HepG2 (cell line): ENCODE results near the gene NHERF2. TPM values are rescaled to one million over a fixed set of nuclear protein-coding genes. Genes with fewer than 3 reads are reported as not detected.

ENCODE experiments used
- ADNP ChIP-seq: sonication (generic); formaldehyde crosslinking; IDR thresholded peaks from 2 replicates; pipeline ENCODE4 v1.4.0; 2020; ENCODE audit warnings: missing genetic modification reagents
- AGO2 ChIP-seq: fragments of 200-400 bp; formaldehyde crosslinking; optimal IDR thresholded peaks from 2 replicates; pipeline ENCODE3; 2017; ENCODE audit warnings: mild to moderate bottlenecking, low read depth, low read length, moderate library complexity
- ATF2 ChIP-seq: sonication (generic); formaldehyde crosslinking; IDR thresholded peaks from 2 replicates; pipeline ENCODE4 v1.4.0; 2020; ENCODE audit warnings: missing genetic modification reagents
- CBX1 ChIP-seq: IDR thresholded peaks from one replicate; pipeline ENCODE4 v1.6.1; 2016; ENCODE audit warnings: antibody characterized with exemption, low read depth
- CCAR2 ChIP-seq: fragments of 200-400 bp; formaldehyde crosslinking; optimal IDR thresholded peaks from 2 replicates; pipeline ENCODE3; 2018; ENCODE audit warnings: low read depth, mild to moderate bottlenecking, low read length, moderate library complexity
- DBP ChIP-seq: sonication (generic); formaldehyde crosslinking; IDR thresholded peaks from 2 replicates; pipeline ENCODE4 v1.4.0; 2020; ENCODE audit warnings: missing genetic modification reagents; ENCODE audit errors: not compliant biosample characterization
- IRF2 ChIP-seq: IDR thresholded peaks from 2 replicates; pipeline ENCODE4 v1.6.1; 2018; ENCODE audit warnings: missing genetic modification reagents, missing compliant biosample characterization
- MAFG ChIP-seq: sonication (generic); formaldehyde crosslinking; IDR thresholded peaks from 2 replicates; pipeline ENCODE4 v1.5.1; 2020; ENCODE audit warnings: mild to moderate bottlenecking, missing genetic modification reagents
- MBNL3 ChIP-seq: fragments of 250-450 bp; sonication (Bioruptor Pico); conservative IDR thresholded peaks from 2 replicates; pipeline ENCODE4 v1.8.0; 2022; ENCODE audit warnings: mild to moderate bottlenecking, inconsistent platforms
- NBN ChIP-seq: fragments of 450-650 bp; conservative IDR thresholded peaks from 2 replicates; pipeline ENCODE4 v1.6.1; 2017
- PAWR ChIP-seq: sonication (generic); formaldehyde crosslinking; IDR thresholded peaks from 2 replicates; pipeline ENCODE4 v1.4.0; 2020; ENCODE audit warnings: missing genetic modification reagents, mild to moderate bottlenecking, borderline replicate concordance
- SMAD9 ChIP-seq: sonication (generic); formaldehyde crosslinking; IDR thresholded peaks from 2 replicates; pipeline ENCODE4 v1.5.1; 2020; ENCODE audit warnings: mild to moderate bottlenecking, missing genetic modification reagents
- SP5 ChIP-seq: IDR thresholded peaks from 2 replicates; pipeline ENCODE4 v1.6.1; 2016; ENCODE audit warnings: low read depth, borderline replicate concordance
- TBX3 ChIP-seq: fragments of 450-650 bp; IDR thresholded peaks from 2 replicates; pipeline ENCODE4 v1.6.1; 2017; ENCODE audit warnings: antibody characterized with exemption, mild to moderate bottlenecking, inconsistent platforms, borderline replicate concordance
- ZBTB8A ChIP-seq: sonication (generic); formaldehyde crosslinking; IDR thresholded peaks from 2 replicates; pipeline ENCODE4 v1.4.0; 2020; ENCODE audit warnings: mild to moderate bottlenecking, low read depth, missing genetic modification reagents, borderline replicate concordance
- ZNF235 ChIP-seq: sonication (generic); formaldehyde crosslinking; IDR thresholded peaks from 2 replicates; pipeline ENCODE4 v1.8.1; 2023; ENCODE audit warnings: mild to moderate bottlenecking, missing genetic modification reagents, borderline replicate concordance
- ZNF367 ChIP-seq: sonication (generic); formaldehyde crosslinking; IDR thresholded peaks from 2 replicates; pipeline ENCODE4 v1.4.0; 2020; ENCODE audit warnings: missing genetic modification reagents, borderline replicate concordance
- ZNF441 ChIP-seq: sonication (generic); formaldehyde crosslinking; IDR thresholded peaks from 2 replicates; pipeline ENCODE4 v1.7.0; 2021; ENCODE audit warnings: missing genetic modification reagents, borderline replicate concordance
- ZNF547 ChIP-seq: sonication (generic); formaldehyde crosslinking; IDR thresholded peaks from 2 replicates; pipeline ENCODE4 v1.5.1; 2020; ENCODE audit warnings: mild to moderate bottlenecking, missing genetic modification reagents
- ZNF766 ChIP-seq: sonication (generic); formaldehyde crosslinking; IDR thresholded peaks from 2 replicates; pipeline ENCODE4 v1.5.0; 2020; ENCODE audit warnings: missing genetic modification reagents, borderline replicate concordance
- ZNF773 ChIP-seq: sonication (generic); formaldehyde crosslinking; IDR thresholded peaks from 2 replicates; pipeline ENCODE4 v1.4.0; 2020; ENCODE audit warnings: missing genetic modification reagents, borderline replicate concordance
- ZNF816 ChIP-seq: sonication (generic); formaldehyde crosslinking; IDR thresholded peaks from 2 replicates; pipeline ENCODE4 v1.8.0; 2022; ENCODE audit warnings: missing genetic modification reagents, mild to moderate bottlenecking, borderline replicate concordance
- ZSCAN29 ChIP-seq: sonication (generic); formaldehyde crosslinking; conservative IDR thresholded peaks from 2 replicates; pipeline ENCODE4 v1.4.0; 2020; ENCODE audit warnings: mild to moderate bottlenecking, missing genetic modification reagents
- polyA plus RNA-seq, 8 experiments: library from polyadenylated mRNA; depleted of rRNA in 3 of 8; stranded (reverse) in 7 of 8; unstranded in 1 of 8; fragments of >200 nt; fragmentation: Illumina TruSeq in 4 of 8; extraction: Trizol in 4 of 8; gene quantifications; 2 replicates each; pipeline versions ENCODE4 v1.2.1 to v1.2.3, GENCODE V29; 2011 to 2016; ENCODE audit warnings: low read depth in 4 of 8, missing spikeins in 1 of 8, mixed read lengths in 1 of 8; ENCODE audit not compliant: insufficient read depth in 1 of 8
- total RNA-seq, 5 experiments: library from RNA; depleted of rRNA; stranded (reverse); fragments of >200 nt; fragmentation: Illumina TruSeq; extraction: Trizol; gene quantifications; 2 replicates each; pipeline ENCODE4 v1.2.3, GENCODE V29; 2016; ENCODE audit warnings: low read depth in 1 of 5
- TF ChIP-seq, protein P1 (sequence below): sonication (generic); formaldehyde crosslinking; IDR thresholded peaks from 2 replicates; pipeline ENCODE4 v1.4.0; 2020; ENCODE audit warnings: missing genetic modification reagents
- TF ChIP-seq, protein P2 (sequence below): sonication (generic); formaldehyde crosslinking; IDR thresholded peaks from 2 replicates; pipeline ENCODE4 v1.4.0; 2020; ENCODE audit warnings: missing genetic modification reagents

Gene NHERF2
- total and polyA plus RNA-seq, 2 of the 13 experiments (the other 11 are each of a cell fraction or from before 2014, with no cell fraction given) = 23.7 to 39.3 TPM

DNA sequence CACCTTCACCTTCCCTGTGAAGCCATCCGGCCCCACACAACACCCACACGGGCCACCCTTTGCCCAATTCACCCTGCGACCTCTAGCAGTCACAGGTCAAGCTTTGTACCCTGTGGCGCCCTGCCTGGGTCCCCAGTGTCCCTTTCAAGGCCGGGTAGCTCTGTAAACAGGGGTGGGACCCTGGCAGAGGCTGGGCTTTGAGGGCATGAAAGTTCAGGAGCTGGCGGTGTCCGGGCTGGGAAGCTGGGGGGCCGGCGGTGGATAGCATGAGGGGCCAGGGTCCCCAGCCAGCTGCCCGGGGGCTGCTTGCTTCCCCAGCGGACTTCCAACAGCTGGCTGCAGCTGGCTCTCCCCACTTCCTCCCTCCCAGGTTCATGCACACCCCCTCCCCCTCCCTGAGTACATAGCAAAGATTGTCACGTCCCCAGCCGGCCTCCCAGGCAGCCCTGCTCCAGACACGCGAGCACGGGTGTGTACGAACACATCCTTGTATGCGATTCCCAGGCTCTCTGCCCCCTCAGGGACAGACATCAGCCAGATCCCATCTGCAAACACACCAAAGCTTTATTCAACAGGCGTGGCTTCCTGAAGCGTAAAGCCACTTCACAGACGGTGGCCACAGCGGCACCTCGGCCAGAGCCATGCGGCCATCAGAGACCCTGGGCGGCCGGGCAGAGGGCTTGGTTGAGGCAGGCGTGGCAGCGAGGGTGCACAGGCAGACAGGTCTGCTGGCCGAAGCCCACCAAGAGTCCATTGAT is 12.8 kb downstream of the NHERF2 start (continued):
- TF ChIP-seq DBP = no peak
- peak; percentile 64; the same call in 1 of the 2 replicates for TF ChIP-seq ZNF235 (CRISPR knock-in tag)
- no peak for TF ChIP-seq NBN
- TF ChIP-seq, protein P1, sequence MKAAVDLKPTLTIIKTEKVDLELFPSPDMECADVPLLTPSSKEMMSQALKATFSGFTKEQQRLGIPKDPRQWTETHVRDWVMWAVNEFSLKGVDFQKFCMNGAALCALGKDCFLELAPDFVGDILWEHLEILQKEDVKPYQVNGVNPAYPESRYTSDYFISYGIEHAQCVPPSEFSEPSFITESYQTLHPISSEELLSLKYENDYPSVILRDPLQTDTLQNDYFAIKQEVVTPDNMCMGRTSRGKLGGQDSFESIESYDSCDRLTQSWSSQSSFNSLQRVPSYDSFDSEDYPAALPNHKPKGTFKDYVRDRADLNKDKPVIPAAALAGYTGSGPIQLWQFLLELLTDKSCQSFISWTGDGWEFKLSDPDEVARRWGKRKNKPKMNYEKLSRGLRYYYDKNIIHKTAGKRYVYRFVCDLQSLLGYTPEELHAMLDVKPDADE (CRISPR knock-in tag) = no peak
- TF ChIP-seq ZSCAN29 (CRISPR knock-in tag) = peak; percentile 68; the same call in 1 of the 2 replicates
- peak; percentile 33 for TF ChIP-seq CCAR2
- TF ChIP-seq SMAD9 (CRISPR knock-in tag) = no peak
- TF ChIP-seq ZNF766 = 0 out of 2 replicates have a peak, but pooled peaks have one; percentile 29
- no peak for TF ChIP-seq ATF2 (CRISPR knock-in tag)
- no peak for TF ChIP-seq PAWR (CRISPR knock-in tag)
- 0 out of 2 replicates have a peak, but pooled peaks have one; percentile 52 for TF ChIP-seq IRF2 (CRISPR knock-in tag)
- peak; percentile 25; the same call in 1 of the 2 replicates for TF ChIP-seq TBX3
- TF ChIP-seq ADNP (CRISPR knock-in tag) = no peak
- TF ChIP-seq ZBTB8A (CRISPR knock-in tag) = no peak
- TF ChIP-seq, protein P2, sequence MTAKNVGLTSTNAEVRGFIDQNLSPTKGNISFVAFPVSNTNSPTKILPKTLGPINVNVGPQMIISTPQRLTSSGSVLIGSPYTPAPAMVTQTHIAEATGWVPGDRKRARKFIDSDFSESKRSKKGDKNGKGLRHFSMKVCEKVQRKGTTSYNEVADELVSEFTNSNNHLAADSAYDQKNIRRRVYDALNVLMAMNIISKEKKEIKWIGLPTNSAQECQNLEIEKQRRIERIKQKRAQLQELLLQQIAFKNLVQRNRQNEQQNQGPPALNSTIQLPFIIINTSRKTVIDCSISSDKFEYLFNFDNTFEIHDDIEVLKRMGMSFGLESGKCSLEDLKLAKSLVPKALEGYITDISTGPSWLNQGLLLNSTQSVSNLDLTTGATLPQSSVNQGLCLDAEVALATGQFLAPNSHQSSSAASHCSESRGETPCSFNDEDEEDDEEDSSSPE (CRISPR knock-in tag) = 0 out of 2 replicates have a peak, but pooled peaks have one; percentile 29
- peak; percentile 85 for TF ChIP-seq AGO2
- TF ChIP-seq ZNF773 (CRISPR knock-in tag) = peak; percentile 81; the same call in 1 of the 2 replicates
- peak; percentile 70 for TF ChIP-seq SP5 (CRISPR knock-in tag)
- TF ChIP-seq CBX1 = peak; percentile 48
- TF ChIP-seq MBNL3 (CRISPR knock-in tag) = no peak
- no peak for TF ChIP-seq ZNF367 (CRISPR knock-in tag)
- no peak for TF ChIP-seq ZNF441 (CRISPR knock-in tag)
- peak; percentile 52; the same call in 1 of the 2 replicates for TF ChIP-seq ZNF816 (CRISPR knock-in tag)
- no peak for TF ChIP-seq MAFG
- no peak for TF ChIP-seq ZNF547
